GM19239 (cell line): ENCODE data around the gene TRIM60.
"Not testable (repeated sequence)": the region's sequence is repeated elsewhere in the genome, so short reads cannot be mapped to it uniquely, and the experiment has no call there.

Experiments used
- DNase-seq: peaks from one replicate; pipeline ENCODE4 v3.0.0; 2011; ENCODE audit warnings: low spot score; ENCODE audit not compliant: insufficient read length
- FAIRE-seq: peaks from 2 replicates; lab custom pipeline; 2011; peaks lifted over from hg19 to GRCh38; lab: Jason Lieb, UNC

The TRIM60 gene

DNA sequence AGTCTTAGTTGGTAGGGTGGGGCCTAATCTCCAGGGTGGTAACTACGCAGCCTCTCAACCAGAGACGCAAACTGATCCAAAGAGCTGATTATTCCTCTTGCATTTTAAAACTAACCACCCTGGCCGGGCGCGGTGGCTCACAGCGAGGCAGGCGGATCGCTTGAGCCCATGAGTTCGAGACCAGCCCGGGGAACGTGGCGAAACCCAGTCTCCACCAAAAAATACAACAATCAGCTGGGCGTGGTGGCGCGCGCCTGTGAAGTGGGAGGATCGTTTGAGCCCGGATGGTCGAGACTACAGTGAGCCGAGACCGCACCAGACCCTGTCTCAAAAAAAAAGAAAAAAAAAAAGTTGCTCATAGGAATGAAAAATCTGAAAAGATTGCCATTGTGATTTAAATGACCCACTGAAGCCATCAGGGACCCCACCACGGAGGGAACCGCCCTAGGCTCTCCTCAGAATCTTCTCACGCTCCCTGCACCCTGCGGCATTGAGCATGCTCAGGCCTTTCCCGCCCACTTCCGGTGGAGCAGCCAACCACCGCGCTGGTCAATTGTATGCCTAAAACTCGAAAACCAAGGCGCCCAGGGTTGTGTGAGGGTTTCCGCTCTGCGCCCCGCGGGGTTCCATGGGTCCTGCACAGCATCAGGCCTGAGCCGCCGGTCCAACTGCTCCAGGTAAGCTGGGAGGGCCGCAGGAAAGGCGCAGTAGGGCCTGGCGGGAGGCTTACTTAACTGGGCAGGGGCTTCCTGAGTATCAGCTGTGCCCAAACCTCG, at the start of gene TRIM60:
TRIM60 (plus strand) TSS at position 564 of the 776 bp plus-strand sequence. CDS start 8,074 bp downstream, outside the sequence.
- DNase-seq (no peak), FAIRE-seq (no peak)

DNA sequence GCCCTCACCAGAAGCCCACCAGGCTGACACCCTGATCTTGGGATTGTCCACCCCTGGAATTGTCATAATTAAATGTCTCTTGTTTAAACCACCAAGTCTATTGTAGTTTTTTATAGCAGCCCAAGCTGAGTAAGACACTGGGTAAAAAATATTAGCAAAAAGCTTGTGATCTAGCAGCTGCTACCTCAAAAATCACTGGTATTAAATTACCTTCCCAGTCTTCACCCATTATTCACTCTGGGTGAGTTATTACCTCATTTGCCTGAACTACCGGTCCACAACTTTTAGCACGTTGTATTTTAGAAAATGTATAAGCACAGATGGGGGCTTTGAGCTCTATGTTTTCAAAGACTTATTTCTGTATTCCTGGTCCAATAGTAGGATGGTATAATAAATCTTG, 42.3 kb upstream of the TRIM60 start:
- no peak for DNase-seq
- FAIRE-seq = no peak

DNA sequence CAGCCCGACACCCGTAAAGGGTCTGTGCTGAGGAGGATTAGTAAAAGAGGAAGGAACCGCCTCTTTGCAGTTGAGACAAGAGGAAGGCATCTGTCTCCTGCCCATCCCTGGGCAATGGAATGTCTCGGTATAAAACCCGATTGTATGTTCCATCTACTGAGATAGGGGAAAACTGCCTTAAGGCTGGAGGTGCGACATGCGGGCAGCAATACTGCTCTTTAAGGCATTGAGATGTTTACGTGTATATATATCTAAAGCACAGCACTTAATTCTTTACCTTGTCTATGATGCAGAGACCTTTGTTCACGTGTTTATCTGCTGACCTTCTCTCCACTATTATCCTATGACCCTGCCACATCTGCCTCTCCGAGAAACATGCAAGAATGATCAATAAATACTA, 41.0 kb upstream of the TRIM60 start:
- FAIRE-seq = not testable (repeated sequence)

DNA sequence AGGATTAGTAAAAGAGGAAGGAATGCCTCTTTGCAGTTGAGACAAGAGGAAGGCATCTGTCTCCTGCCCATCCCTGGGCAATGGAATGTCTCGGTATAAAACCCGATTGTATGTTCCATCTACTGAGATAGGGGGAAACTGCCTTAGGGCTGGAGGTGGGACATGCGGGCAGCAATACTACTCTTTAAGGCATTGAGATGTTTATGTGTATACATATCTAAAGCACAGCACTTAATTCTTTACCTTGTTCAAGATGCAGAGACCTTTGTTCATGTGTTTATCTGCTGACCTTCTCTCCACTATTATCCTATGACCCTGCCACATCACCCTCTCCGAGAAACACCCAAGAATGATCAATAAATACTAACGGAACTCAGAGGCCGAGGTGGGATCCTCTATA, 35.7 kb upstream of the TRIM60 start:
- FAIRE-seq, DNase-seq: not testable (repeated sequence)

More for the DNA sequence above, 41.0 kb upstream of the TRIM60 start:
- DNase-seq = not testable (repeated sequence)

DNA sequence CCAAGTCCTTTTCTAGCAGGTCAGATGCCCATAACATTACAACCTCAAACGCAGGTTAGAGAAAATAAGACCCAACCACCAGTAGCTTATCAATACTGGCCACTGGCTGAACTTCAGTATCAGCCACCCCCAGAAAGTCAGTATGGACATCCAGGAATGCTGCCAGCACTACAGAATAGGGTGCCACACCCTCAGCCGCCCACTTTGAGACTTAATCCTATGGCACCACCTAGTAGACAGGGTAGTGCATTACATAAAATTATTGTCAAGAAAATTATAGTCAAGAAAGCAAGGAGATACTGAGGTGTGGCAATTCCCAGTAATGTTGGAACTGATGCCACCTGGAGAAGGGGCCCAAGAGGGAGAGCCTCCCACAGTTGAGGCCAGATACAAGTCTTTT, 34.5 kb upstream of the TRIM60 start:
- no peak for DNase-seq
- FAIRE-seq = no peak

DNA sequence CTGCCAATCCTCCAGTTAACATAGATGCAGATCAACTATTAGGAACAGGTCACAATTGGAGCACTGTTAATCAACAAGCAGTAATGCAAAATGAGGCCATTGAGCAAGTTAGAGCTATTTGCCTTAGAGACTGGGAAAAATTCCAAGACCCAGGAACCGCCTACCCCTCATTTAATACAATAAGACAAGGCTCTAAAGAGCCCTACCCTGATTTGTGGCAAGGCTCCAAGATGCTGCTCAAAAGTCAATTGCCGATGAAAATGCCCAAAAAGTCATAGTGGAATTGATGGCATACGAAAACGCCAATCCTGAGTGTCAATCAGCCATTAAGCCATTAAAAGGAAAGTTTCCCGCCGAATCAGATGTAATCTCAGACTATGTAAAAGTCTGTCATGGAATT, 33.9 kb upstream of the TRIM60 start:
- no peak for FAIRE-seq
- no peak for DNase-seq

DNA sequence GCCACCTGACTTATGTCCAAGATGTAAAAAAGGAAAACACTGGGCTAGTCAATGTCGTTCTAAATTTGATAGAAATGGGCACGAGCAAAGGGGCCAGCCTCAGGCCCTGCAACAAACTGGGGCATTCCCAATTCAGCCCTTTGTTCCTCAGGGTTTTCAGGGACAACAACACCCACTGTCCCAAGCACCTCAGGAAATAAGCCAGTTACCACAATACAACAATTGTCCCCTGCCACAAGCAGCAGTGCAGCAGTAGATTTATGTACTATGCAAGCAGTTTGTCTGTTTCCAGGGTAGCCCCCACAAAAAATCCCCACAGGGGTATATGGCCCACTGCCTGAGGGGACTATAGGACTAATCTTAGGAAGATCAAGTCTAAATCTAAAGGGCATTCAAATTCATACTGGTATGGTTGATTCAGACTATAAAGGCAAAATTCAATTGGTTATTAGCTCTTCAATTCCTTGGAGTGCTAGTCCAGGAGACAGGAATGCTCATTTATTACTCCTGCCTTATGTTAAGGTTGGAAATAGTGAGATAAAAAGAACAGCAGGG, 33.2 kb upstream of the TRIM60 start:
- FAIRE-seq, DNase-seq: not testable (repeated sequence)

DNA sequence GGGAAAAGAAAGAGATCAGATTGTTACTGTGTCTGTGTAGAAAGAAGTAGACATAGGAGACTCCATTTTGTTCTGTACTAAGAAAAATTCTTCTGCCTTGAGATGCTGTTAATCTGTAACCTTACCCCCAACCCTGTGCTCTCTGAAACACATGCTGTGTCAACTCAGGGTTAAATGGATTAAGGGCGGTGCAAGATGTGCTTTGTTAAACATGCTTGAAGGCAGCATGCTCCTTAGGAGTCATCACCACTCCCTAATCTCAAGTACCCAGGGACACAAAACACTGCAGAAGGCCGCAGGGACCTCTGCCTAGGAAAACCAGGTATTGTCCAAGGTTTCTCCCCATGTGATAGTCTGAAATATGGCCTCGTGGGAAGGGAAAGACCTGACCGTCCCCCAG, 29.8 kb upstream of the TRIM60 start:
- FAIRE-seq, DNase-seq: not testable (repeated sequence)

DNA sequence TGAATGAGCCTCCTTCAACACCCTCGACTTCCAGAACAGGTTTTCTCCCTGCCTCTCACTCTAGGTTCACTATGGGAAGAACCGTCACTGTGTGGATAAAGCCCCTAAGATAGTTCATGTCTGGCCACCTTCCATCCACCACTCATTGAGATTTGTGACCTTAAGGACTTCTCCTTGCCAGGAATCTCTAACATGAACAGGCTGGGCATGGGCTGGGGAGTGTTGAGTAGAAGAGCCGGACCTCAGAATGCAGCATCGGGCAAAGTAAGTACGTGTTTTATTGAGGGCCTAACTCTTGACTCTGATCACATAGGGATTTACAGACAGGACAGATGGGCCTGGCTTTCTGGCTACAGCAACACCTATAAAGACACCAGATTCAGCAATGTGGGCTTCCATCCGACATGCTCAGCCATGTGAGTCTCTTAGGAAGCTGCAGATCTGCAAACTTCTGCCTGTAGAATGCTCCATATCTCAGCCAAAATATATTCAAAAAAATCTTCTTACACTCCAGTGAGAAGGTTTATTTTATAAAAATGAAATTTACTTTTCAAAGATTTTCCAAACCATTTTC, 26.4 kb upstream of the TRIM60 start:
- no peak for DNase-seq
- FAIRE-seq = no peak

DNA sequence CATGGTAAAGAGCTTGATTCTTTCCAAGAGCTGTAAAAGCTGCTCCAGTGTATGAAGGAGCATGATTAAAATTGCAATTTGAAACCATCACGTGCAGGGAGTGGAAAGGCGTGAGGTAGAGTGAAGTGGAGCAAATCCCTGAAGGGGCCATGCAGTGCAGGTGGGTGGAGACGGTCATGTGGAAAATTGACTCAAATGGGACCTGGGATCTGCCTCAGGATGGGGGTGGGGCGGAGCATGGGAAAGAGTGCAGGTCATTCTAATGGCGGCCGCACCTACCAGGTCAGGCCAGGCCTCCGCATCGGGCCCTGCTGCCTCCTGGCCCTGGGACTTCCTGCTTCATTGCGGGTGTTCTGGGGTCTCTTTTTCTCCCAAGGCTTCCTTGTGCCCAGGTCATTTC, 25.3 kb upstream of the TRIM60 start:
- FAIRE-seq (no peak), DNase-seq (no peak)

DNA sequence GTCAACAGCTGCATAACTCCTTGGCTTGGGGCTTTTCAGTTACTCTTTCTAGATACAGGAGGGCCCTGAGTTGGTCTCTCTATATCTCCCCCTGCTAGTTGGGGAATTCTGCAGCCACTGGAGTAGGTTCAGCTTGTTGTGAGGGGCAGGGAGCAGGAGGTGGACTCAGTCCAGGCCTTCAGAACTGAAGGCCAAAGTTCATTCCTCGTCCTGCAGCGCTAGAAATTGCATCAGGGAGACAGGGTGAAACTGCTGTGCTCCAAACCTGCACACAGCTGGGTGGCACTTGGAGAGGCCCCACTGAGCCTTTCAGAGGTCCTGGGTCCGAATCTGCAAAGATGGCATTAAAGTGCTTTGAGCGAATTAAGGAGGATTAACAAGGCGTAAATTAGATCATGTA, 24.9 kb upstream of the TRIM60 start:
- FAIRE-seq = no peak
- DNase-seq = no peak

DNA sequence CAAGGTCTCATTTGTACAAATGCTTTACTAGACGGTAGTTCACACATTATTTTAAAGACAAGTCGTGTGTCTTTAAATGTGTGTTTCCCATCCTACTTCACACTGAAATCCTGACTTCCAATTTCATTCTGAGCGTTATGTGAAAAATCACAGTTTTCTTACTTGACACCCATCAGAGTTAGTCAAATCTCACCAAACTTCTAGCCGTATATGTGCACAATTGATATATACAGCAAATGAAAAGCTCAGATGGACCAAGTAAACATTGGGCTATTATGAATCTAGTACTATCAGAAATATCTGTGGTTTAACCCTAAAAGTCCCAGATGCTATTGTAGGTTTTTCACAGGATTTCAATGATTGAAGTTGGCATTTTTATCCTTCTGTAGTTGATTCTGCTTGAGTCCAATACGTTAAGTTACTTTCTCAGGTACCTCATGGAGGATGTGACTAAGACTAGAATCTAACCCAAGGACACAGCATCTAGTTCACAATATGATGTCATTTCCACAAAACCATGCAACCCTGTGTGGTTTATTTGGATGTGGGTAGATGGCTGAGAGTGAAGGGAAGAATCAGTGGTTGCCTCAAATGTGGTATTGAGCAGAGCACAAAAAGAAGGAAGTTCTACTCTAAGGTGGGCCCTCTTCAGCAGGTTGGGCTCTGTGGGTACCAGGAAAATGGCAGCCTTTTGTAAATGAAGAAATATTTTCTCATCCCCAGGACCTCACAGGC, 22.1 kb upstream of the TRIM60 start:
- no peak for FAIRE-seq

DNA sequence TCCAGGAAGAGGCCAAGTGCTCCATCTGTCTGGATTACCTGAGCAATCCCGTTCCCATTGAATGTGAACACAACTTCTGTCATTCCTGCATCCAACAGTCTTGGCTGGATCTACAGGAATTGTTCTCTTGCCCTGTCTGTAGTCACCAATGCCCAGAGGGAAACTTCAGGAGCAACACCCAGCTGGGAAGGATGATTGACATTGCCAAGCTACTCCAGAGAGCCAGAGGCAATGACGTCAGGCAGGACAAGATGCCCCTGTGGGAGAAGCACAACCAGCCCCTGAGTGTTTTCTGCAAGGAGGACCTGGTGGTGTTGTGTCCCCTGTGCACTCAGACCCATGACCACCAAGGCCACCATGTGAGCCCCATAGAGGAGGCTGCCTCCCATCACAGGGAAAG, 21.3 kb upstream of the TRIM60 start:
- FAIRE-seq = no peak

More for the DNA sequence above, 22.1 kb upstream of the TRIM60 start:
- no peak for DNase-seq

DNA sequence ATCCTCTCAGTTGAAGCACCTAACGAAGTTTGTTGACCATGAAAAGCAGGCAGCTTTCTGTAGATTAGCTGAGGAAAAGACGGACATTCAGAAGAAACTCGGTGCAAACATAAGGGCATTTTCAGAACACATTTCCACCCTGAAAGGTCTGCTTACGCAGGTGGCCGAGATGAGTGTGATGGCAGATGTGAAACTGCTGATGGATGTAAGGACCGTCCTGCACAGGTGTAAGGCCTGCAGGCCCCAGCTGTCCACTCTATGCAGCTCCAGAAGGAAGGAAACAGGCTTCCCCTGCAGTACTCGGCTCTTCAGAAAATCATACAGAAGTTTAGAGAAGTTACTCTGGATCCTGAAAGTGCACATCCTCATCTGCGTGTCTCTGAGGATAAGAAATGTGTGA, 20.8 kb upstream of the TRIM60 start:
- FAIRE-seq (no peak), DNase-seq (no peak)

More for the DNA sequence above, 21.3 kb upstream of the TRIM60 start:
- DNase-seq = no peak

DNA sequence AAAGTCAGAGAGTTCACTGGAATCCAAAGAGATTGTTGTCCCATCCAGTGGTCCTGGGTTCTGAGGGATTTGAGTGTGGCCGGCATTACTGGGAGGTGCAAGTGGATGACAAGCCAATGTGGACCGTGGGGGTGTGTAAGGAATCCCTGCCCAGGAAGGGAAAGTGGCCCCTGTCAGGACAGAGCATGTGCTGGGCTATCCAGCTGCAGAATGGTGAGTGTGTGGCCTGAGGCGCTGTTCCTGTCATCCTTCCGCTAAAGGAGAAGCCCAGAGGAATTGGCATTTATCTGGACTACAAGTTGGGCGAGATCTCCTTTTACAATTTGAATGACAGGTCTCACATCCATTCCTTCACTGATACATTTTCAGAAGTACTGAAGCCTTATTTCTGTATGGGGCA, 20.4 kb upstream of the TRIM60 start:
- FAIRE-seq (no peak), DNase-seq (no peak)

DNA sequence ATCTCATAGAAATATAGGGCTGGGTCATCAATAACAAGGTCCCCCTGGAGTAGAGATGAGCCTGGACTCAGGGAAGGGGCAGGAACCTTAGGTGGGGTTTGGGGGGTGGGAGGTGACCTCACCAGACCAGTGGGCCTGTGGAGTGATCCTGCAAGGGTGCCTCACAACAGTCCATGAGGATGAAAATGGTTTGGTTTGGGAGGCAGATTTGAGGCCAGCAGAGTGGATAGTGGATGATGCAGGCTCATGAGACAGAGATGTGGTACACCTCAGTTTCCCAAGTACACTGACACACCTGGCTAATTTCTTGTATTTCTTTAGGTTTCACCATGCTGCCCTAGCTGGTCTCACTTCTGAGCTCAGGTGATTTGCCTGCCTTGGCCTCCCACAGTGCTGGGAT, 18.1 kb upstream of the TRIM60 start:
- no peak for FAIRE-seq
- DNase-seq = no peak

DNA sequence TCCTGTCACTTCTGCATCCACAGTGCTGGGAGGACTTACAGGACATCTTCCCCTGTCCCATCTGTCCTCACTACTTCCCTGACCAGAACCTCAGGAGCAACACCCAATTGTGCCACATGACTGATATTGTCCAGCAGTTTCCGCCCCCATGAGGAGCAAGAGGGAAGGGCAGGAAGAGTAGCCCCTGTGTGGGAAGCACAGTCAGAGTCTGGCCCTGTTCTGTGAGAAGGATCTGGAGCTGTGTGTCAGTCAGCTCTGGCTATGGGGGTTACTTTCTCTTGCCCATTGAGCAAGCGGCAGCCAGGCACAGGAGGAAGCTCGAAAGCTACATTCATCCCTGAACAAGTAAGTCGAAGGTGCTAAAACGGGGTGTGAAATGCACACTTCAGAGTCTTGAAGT, 14.8 kb upstream of the TRIM60 start:
- DNase-seq = no peak
- FAIRE-seq = no peak

DNA sequence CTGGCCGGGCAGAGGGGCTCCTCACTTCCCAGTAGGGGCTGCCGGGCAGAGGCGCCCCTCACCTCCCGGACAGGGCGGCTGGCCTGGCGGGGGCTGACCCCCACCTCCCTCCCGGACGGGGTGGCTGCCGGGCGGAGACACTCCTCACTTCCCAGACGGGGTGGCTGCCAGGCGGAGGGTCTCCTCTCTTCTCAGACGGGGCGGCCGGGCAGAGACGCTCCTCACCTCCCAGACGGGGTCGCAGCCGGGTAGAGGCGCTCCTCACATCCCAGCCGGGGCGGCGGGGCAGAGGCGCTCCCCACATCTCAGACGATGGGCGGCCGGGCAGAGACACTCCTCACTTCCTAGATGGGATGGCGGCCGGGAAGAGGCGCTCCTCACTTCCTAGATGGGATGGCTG, 11.8 kb upstream of the TRIM60 start:
- DNase-seq, FAIRE-seq: not testable (repeated sequence)

DNA sequence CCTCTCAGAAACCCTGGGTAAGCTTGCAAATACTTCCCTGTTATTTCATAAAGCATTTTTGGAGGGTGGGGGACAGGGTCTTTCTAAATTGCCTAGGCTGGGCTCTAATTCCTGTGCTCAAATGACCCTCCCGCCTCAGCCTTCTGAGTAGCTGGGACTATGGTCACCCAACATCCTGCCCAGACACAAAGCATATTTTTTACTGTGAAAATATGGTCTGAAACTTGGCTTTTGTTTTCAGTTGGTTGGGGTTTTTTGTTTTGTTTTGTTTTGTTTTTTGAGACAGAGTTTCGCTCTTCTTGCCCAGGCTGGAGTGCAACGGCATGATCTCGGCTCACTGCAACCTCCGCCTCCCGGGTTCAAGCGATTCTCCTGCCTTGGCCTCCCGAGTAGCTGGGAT, 6.0 kb upstream of the TRIM60 start:
- DNase-seq, FAIRE-seq: not testable (repeated sequence)

DNA sequence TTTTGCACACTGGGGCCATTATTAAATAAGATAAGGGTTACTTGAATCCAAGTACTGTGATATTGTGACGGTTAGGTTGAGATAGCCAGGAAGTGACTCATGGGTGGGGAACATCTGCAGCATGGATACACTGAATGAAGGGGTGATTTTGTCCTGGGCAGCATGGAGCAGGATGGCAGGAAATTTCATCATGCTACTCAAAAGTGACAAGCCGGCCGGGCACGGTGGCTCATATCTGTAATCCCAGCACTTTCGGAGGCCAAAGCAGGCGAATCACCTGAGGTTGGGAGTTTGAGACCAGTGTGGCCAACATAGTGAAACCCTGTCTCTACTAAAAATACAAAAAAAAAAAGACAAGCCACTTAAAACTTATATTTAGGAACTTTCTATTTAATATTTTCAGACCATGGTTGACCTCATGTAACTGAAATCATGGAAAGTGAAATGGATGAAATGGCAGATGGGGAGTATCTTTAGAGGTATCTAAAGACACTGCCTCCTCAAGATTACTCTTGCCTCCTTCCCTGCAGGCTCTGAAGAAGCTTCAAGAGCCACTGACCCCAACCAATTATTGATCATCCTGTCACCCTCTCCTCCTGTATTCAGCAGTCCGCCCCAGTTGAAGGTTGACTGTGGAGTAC, 3.9 kb upstream of the TRIM60 start:
- FAIRE-seq (no peak), DNase-seq (no peak)
